Cortex of kidney (tissue), 1 donor: ENCODE measurements around the gene NANOG.
"Not testable (repeated sequence)": the region's sequence is repeated elsewhere in the genome, so short reads cannot be mapped to it uniquely, and the experiment has no call there.

Source experiments
- DNase-seq: peaks from one replicate; lab custom pipeline; 2025; lab: John Stamatoyannopoulos, UW

Gene NANOG

GRCh38 chr12:7788884-7789528 is at the start of gene NANOG:
Gene NANOG, plus strand, starts transcription at chr12:7789402. Its CDS starts 213 bp downstream, at chr12:7789615.
- not testable (repeated sequence) for DNase-seq

GRCh38 chr12:7747246-7747645 is 42.0 kb upstream of the NANOG start, which contains the start of gene CLEC4C:
Gene CLEC4C, minus strand, starts transcription at chr12:7747375. Its CDS starts 27 bp downstream, at chr12:7747348.
- DNase-seq: no peak

GRCh38 chr12:7748852-7749251 is 40.4 kb upstream of the NANOG start:
- no peak for DNase-seq

- no peak for DNase-seq
Measured at GRCh38 chr12:7749442-7749841, 39.8 kb upstream of the NANOG start.

- no peak for DNase-seq
Measured at GRCh38 chr12:7750350-7750749, 38.9 kb upstream of the NANOG start.

- DNase-seq: no peak
Measured at GRCh38 chr12:7751394-7751793, 37.8 kb upstream of the NANOG start.

- DNase-seq: not testable (repeated sequence)
Measured at GRCh38 chr12:7751941-7752922, 37.0 kb upstream of the NANOG start.

GRCh38 chr12:7755668-7756067 is 33.5 kb upstream of the NANOG start:
- not testable (repeated sequence) for DNase-seq

GRCh38 chr12:7756993-7757392 is 32.2 kb upstream of the NANOG start:
- no peak for DNase-seq

GRCh38 chr12:7758766-7759140 is 30.4 kb upstream of the NANOG start:
- no peak for DNase-seq

GRCh38 chr12:7769999-7770398 is 19.2 kb upstream of the NANOG start:
- no peak for DNase-seq

- DNase-seq: no peak
Measured at GRCh38 chr12:7781274-7781673, 7.9 kb upstream of the NANOG start.

- no peak for DNase-seq
Measured at GRCh38 chr12:7782055-7782454, 7.1 kb upstream of the NANOG start.

- DNase-seq: not testable (repeated sequence)
Measured at GRCh38 chr12:7783433-7783832, 5.8 kb upstream of the NANOG start.

GRCh38 chr12:7784701-7785100 is 4.5 kb upstream of the NANOG start:
- DNase-seq: no peak

GRCh38 chr12:7787574-7788293 is 1.5 kb upstream of the NANOG start:
- no peak for DNase-seq

- no peak for DNase-seq
Measured at GRCh38 chr12:7788294-7788660, 925 bp upstream of the NANOG start.

- no peak for DNase-seq
Measured at GRCh38 chr12:7793211-7793610, 4.0 kb downstream of the NANOG start.

GRCh38 chr12:7797269-7797668 is 8.1 kb downstream of the NANOG start:
- DNase-seq: not testable (repeated sequence)

GRCh38 chr12:7797698-7798398 is 8.6 kb downstream of the NANOG start:
- DNase-seq: no peak

- not testable (repeated sequence) for DNase-seq
Measured at GRCh38 chr12:7798750-7799308, 9.6 kb downstream of the NANOG start.
